KMS-11 (cell line): ENCODE data around the gene SEMA3G.

ENCODE experiments used
- H2AFZ ChIP-seq: fragments of 200-600 bp; sonication (generic); 2 replicates; pipeline ENCODE4 v1.6.1; 2016; ENCODE audit warnings: antibody characterized with exemption, mixed run types, low read depth
- H3K27ac ChIP-seq: fragments of 200-600 bp; sonication (generic); 2 replicates; pipeline ENCODE4 v1.6.1; 2016; ENCODE audit warnings: mild to moderate bottlenecking, mixed run types
- H3K27me3 ChIP-seq: fragments of 200-600 bp; sonication (generic); 2 replicates; pipeline ENCODE4 v1.6.1; 2017; ENCODE audit warnings: mild to moderate bottlenecking, low read depth, mixed run types, moderate library complexity; ENCODE audit not compliant: insufficient read depth
- H3K36me3 ChIP-seq: fragments of 200-600 bp; sonication (generic); 2 replicates; pipeline ENCODE4 v1.6.1; 2017; ENCODE audit warnings: mild to moderate bottlenecking, mixed run types; ENCODE audit not compliant: insufficient read depth
- H3K4me1 ChIP-seq: fragments of 200-600 bp; sonication (generic); 2 replicates; pipeline ENCODE4 v1.6.1; 2016; ENCODE audit warnings: mild to moderate bottlenecking, low read depth, mixed run types; ENCODE audit not compliant: poor library complexity, severe bottlenecking
- H3K4me2 ChIP-seq: fragments of 200-600 bp; sonication (generic); 2 replicates; pipeline ENCODE4 v1.7.0; 2016; ENCODE audit warnings: mild to moderate bottlenecking, mixed run types
- H3K4me3 ChIP-seq: fragments of 200-600 bp; sonication (generic); IDR thresholded peaks from 2 replicates; pipeline ENCODE4 v1.6.1; 2017; ENCODE audit warnings: low read depth, low read length, mixed read lengths; ENCODE audit not compliant: insufficient read depth
- H3K79me2 ChIP-seq: fragments of 200-600 bp; sonication (generic); 2 replicates; pipeline ENCODE4 v1.6.1; 2016; ENCODE audit warnings: low read depth, mixed run types; ENCODE audit not compliant: insufficient read depth
- H3K9ac ChIP-seq: fragments of 200-600 bp; sonication (generic); 2 replicates; pipeline ENCODE4 v1.6.1; 2016; ENCODE audit warnings: mild to moderate bottlenecking, mixed run types
- H4K20me1 ChIP-seq: fragments of 200-600 bp; sonication (generic); 2 replicates; pipeline ENCODE4 v1.6.1; 2016; ENCODE audit warnings: mild to moderate bottlenecking, mixed run types; ENCODE audit not compliant: insufficient read depth
- CTCF ChIP-seq: fragments of 200-600 bp; sonication (generic); conservative IDR thresholded peaks from 2 replicates; pipeline ENCODE4 v1.6.1; 2017; ENCODE audit warnings: low read depth, mild to moderate bottlenecking, antibody characterized with exemption, low read length, moderate library complexity, mixed read lengths

Gene SEMA3G

GRCh38 chr3:52479037-52479876 lies 34.4 kb upstream of the SEMA3G start:
- Histone ChIP-seq H3K36me3 (no peaks in the 10 kb centered on the region), H3K79me2 (no peaks in the 10 kb centered on the region), H2AFZ (no peak overlapping the region), H4K20me1 (no peaks in the 10 kb centered on the region), H3K4me1 (no peaks in the 10 kb centered on the region), H3K27me3 (no peaks in the 10 kb centered on the region), H3K9ac (no peak overlapping the region), H3K4me3 (no peak overlapping the region), H3K4me2 (no peak overlapping the region), H3K27ac (no peak overlapping the region)
- TF ChIP-seq CTCF, result no peak

DNA sequence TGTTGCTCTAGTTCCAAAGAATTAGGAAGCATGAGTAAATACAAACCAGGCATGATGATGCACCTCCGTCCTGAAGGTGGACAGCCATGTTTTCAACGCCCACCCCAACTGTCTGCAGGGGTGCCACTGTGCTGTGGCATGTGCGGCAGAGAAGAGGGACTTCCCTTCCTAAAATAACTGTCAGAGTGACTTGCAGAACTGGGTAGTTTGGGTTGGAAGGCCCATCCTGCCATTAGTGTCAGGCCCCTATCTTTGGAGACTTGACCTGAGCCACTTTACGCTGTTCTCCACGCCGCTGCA lies 32.8 kb upstream of the SEMA3G start:
- Histone ChIP-seq H4K20me1 (no peaks in the 10 kb centered on the region), H3K27me3 (no peaks in the 10 kb centered on the region), H3K4me3 (no peak overlapping the region), H3K36me3 (no peaks in the 10 kb centered on the region), H3K9ac (no peak overlapping the region), H3K4me1 (no peaks in the 10 kb centered on the region), H3K27ac (no peak overlapping the region), H3K4me2 (no peak overlapping the region), H2AFZ (no peak overlapping the region), H3K79me2 (no peaks in the 10 kb centered on the region)
- no peak for TF ChIP-seq CTCF

GRCh38 chr3:52477076-52477795 lies 32.3 kb upstream of the SEMA3G start:
- H2AFZ ChIP-seq, result no peak overlapping the region
- no peaks in the 10 kb centered on the region for H3K4me1 ChIP-seq
- H3K36me3 ChIP-seq, result no peaks in the 10 kb centered on the region

DNA sequence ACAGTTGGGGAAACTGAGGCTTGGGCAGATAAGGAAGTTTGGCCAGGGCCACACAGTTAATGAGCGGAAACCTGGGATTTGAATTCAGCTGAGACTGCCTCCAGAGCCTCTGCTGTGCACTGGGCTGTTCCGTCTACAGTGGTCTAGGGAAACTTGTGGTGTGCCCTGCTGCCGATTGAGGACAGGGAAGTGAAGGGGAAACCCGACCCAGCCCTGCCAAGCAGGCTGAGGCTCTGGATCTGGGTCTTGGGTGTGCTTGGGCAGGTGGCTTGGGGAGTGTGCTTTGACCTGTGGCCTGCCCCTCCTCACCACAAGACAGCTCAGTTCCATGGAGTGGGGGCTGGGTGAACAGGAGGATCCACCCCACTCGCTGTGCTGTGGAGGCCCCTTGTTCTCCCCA lies 28.1 kb upstream of the SEMA3G start:
- Histone ChIP-seq H3K36me3 (no peaks in the 10 kb centered on the region), H3K4me3 (no peak overlapping the region), H3K4me2 (no peak overlapping the region), H3K9ac (no peak overlapping the region), H3K27ac (no peak overlapping the region), H2AFZ (no peak overlapping the region), H4K20me1 (no peaks in the 10 kb centered on the region), H3K79me2 (no peaks in the 10 kb centered on the region), H3K4me1 (peaks cover 18% of the 10 kb centered on the region), H3K27me3 (no peaks in the 10 kb centered on the region)
- no peak for TF ChIP-seq CTCF

More at GRCh38 chr3:52477076-52477795, 32.3 kb upstream of the SEMA3G start:
- Histone ChIP-seq H3K79me2 (no peaks in the 10 kb centered on the region), H3K4me2 (no peak overlapping the region), H3K27me3 (no peaks in the 10 kb centered on the region), H3K4me3 (no peak overlapping the region), H3K9ac (no peak overlapping the region), H3K27ac (no peak overlapping the region), H4K20me1 (no peaks in the 10 kb centered on the region)
- TF ChIP-seq CTCF, result no peak
